ENCODE data around the gene ARL11. TPM values are rescaled to one million over a fixed set of nuclear protein-coding genes. Genes with fewer than 3 reads are reported as not detected.

The ARL11 gene
- under 1 TPM in 1 of 2 donors, not detected in 1; 0.52 TPM for total RNA-seq

DNA sequence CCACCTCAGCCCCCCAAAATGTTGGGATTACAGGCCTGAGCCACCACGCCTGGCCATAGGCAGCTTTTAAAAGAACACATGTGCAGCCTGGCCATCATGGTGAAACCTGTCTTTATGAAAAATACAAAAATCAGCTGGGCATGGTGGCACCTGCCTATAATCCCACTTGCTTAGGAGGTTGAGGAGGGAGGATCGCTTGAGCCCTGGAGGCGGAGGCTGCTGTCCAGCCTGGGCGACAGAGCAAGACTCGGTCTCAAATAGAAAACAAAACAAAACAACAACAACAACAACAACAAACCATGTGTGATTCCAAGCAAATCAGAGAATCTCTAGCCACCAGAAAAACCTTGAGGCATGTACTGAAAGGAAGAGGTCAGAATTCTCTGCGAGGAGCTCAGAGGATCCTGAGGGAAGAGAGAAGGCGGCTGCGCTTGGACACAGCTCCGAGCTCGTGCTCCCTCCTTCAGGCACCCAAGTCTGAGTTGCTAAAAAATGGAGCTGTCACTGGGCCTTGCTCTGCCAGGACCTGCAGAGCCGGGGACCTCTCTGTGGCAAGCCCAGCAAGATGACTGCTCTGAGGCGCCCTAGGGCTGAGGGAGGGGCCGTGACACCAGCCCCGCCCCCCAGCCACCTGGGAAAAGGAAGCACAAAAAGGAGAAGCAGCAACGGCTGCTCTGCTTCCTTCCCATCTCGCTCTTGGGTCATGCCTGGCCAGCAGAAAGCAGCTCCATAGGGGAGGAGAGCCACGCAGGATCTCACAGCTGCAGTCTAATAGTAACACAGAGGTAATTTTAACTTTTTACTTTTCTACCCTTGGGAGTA lies at the start of gene ARL11:
TSS of gene ARL11 (plus strand) at position 677 of the 822 bp plus-strand sequence. CDS start 1,941 bp downstream, outside the sequence.
- intact Hi-C loops (cut with DNase I): no loop called here
- no peak for ATAC-seq
- TF ChIP-seq, protein P1, sequence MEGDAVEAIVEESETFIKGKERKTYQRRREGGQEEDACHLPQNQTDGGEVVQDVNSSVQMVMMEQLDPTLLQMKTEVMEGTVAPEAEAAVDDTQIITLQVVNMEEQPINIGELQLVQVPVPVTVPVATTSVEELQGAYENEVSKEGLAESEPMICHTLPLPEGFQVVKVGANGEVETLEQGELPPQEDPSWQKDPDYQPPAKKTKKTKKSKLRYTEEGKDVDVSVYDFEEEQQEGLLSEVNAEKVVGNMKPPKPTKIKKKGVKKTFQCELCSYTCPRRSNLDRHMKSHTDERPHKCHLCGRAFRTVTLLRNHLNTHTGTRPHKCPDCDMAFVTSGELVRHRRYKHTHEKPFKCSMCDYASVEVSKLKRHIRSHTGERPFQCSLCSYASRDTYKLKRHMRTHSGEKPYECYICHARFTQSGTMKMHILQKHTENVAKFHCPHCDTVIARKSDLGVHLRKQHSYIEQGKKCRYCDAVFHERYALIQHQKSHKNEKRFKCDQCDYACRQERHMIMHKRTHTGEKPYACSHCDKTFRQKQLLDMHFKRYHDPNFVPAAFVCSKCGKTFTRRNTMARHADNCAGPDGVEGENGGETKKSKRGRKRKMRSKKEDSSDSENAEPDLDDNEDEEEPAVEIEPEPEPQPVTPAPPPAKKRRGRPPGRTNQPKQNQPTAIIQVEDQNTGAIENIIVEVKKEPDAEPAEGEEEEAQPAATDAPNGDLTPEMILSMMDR (IDR thresholded peaks at IDR 0.05): no peak
- TF ChIP-seq POLR2A (IDR thresholded peaks at IDR 0.05): peak in 2 of 3 donors; percentile 14 to 47
- H3K27ac ChIP-seq: no peak within 1 kb of the TSS
- no peak within 1 kb of the TSS for H3K4me3 ChIP-seq
- no peaks in the 10 kb centered on the region for H3K27me3 ChIP-seq
- peak in 2 of 4 donors; percentile 32 to 65 for DNase-seq
- no peaks in the 10 kb centered on the region for H3K36me3 ChIP-seq (replicated peaks in 1 of 2; ENCODE audit: insufficient read depth in 1 of 2, low read depth in 2 of 2)
- WGBS, 2 donors: 60 to 68% methylated on average over 17 of the region's 17 CpGs
- peaks cover 5% of the 10 kb centered on the region for H3K4me1 ChIP-seq
- no peaks in the 10 kb centered on the region for H3K9me3 ChIP-seq

DNA sequence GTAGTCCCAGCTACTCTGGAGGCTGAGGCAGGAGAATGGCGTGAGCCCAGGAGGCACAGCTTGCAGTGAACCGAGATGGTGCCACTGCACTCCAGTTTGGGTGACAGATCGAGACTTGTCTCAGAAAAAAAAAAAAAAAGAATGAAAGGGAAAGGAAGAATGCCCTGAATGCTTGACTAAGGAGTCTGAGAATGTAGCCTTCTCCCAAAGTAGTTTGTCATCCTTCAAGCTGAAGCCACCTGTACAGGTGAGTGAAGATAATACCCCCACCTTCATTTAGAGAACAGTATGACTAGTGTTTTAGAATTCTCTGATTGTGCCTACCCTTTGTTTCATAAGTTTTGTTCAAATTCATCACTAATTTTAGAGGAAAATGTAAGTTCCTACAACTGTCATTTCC lies 48.8 kb upstream of the ARL11 start:
- H3K4me1 ChIP-seq: peaks cover 11% of the 10 kb centered on the region
- no peak overlapping the region for H3K27ac ChIP-seq
- DNase-seq (no peak), ATAC-seq (no peak)
- 96 to 98% methylated on average over 3 of the region's 3 CpGs for WGBS, 2 donors
- H3K9me3 ChIP-seq: no peaks in the 10 kb centered on the region
- TF ChIP-seq, protein P1 (IDR thresholded peaks at IDR 0.05): no peak
- TF ChIP-seq POLR2A (IDR thresholded peaks at IDR 0.05): no peak
- H3K4me3 ChIP-seq: no peak overlapping the region
- intact Hi-C loops (cut with DNase I): no loop called here
- H3K36me3 ChIP-seq (replicated peaks in 1 of 2; ENCODE audit: insufficient read depth in 1 of 2, low read depth in 2 of 2): no peaks in the 10 kb centered on the region
- H3K27me3 ChIP-seq: no peaks in the 10 kb centered on the region

DNA sequence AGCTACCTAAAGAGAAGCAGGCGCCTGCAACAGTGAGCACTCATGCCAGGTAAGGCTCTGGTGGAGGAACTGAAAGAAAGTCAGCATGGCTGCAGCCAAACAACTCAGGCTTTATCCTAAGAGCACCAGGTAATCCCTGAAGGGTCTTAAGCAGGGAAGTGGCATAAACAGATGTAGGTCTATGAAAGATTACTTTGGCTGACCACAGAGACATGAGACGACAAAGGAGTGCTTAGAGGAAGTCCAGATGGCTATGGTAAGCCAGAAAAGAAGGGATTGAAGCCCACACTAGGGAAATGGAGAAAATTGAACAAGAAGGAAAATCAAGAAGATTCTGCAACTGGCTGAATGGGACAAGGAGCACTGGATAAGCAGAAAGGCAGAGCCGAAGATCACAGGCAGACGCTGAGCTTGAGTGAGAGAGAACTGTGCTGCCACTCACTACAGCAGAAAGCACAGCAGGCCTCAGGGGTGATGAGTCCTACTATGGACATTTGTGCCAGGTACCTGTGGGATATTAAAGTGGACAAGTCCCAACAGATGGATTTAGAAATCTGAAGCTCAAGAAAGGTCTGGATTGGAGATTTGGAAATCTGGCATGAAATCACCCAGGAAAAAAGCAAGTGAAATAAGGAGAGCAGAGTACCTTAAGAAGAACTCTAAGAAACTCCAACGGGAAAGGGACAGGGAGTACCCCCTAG lies 47.2 kb upstream of the ARL11 start:
- intact Hi-C loops (cut with DNase I): loop anchor here (10.0 kb wide), 1 partner anchor 86 kb away; the partner anchor contains the start of gene PHF11
- WGBS, 2 donors: 74 to 90% methylated on average over 5 of the region's 5 CpGs
- no peaks in the 10 kb centered on the region for H3K27me3 ChIP-seq
- no peak for DNase-seq
- TF ChIP-seq, protein P1 (IDR thresholded peaks at IDR 0.05): no peak
- no peak for TF ChIP-seq POLR2A (IDR thresholded peaks at IDR 0.05)
- no peak overlapping the region for H3K4me3 ChIP-seq
- ATAC-seq: no peak
- H3K4me1 ChIP-seq: peaks cover 17% of the 10 kb centered on the region
- no peaks in the 10 kb centered on the region for H3K36me3 ChIP-seq (replicated peaks in 1 of 2; ENCODE audit: insufficient read depth in 1 of 2, low read depth in 2 of 2)
- no peaks in the 10 kb centered on the region for H3K9me3 ChIP-seq
- no peak overlapping the region for H3K27ac ChIP-seq

DNA sequence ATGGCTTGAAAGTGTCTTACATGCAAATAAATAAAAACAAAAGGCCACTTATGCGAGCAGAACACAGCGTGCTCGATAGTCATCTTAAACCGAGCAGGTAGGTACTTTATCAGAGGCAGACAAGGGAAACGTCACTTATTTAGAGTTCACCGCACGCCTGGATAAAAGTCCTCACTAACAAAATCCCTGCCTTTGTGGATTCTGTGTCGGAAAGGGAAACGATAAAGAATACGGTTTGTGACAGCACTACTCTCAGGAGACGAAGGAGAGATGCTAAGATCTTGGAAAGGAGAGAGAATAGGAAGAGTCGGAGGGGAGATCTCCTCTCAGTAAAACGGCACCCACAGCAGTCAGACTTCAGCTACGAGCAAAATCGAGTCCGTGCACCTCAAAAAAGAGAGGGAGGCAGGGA lies 43.5 kb upstream of the ARL11 start:
- no peak for TF ChIP-seq POLR2A (IDR thresholded peaks at IDR 0.05)
- peak overlapping the region; percentile 57 to 92 for H3K4me3 ChIP-seq
- H3K36me3 ChIP-seq (replicated peaks in 1 of 2; ENCODE audit: insufficient read depth in 1 of 2, low read depth in 2 of 2): no peaks in the 10 kb centered on the region
- DNase-seq (peak in 1 of 4 donors; percentile 9), ATAC-seq (peak; percentile 7)
- H3K9me3 ChIP-seq: no peaks in the 10 kb centered on the region
- no peaks in the 10 kb centered on the region for H3K27me3 ChIP-seq
- peaks cover 23% of the 10 kb centered on the region for H3K4me1 ChIP-seq
- H3K27ac ChIP-seq: peak overlapping the region; percentile 80 to 92 (median 84)
- intact Hi-C loops (cut with DNase I): loop anchor here (10.0 kb wide), 1 partner anchor 90 kb away; the partner anchor contains the start of gene PHF11
- WGBS, 2 donors: 0% methylated on average over 16 of the region's 16 CpGs
